Natural killer cell (primary cell): ENCODE results near the gene CCT6B. TPM values are rescaled to one million over a fixed set of nuclear protein-coding genes. Genes with fewer than 3 reads are reported as not detected.

Experiments used
- ATAC-seq, 3 donors: fragments of 150-1000 bp in 2 of 3; fragments of 200-7000 bp in 1 of 3; cut with Tn5 transposase; 1 replicate in 1 of 3; 2 replicates in 2 of 3; pipeline ENCODE4 v1.10.0; 2021; ENCODE audit warnings: mild to moderate bottlenecking in 2 of 3, moderate library complexity in 2 of 3
- DNase-seq, 2 donors: peaks; one replicate each; pipeline versions ENCODE4 v3.0.0 to v3.0.0-alpha.2; 2013 to 2021; ENCODE audit warnings: mixed read lengths in 1 of 2
- H3K27ac ChIP-seq: one replicate; pipeline ENCODE4 v1.5.1; 2013; ENCODE audit warnings: mild to moderate bottlenecking, low read length
- H3K27me3 ChIP-seq: one replicate; pipeline ENCODE4 v1.6.1; 2013; ENCODE audit warnings: low read length; ENCODE audit not compliant: control insufficient read depth, insufficient read depth
- H3K36me3 ChIP-seq: one replicate; pipeline ENCODE4 v1.6.1; 2013; ENCODE audit warnings: low read length; ENCODE audit not compliant: control insufficient read depth, insufficient read depth
- H3K4me1 ChIP-seq: one replicate; pipeline ENCODE4 v1.6.1; 2013; ENCODE audit warnings: low read length; ENCODE audit not compliant: control insufficient read depth, insufficient read depth
- H3K4me3 ChIP-seq: one replicate; pipeline ENCODE4 v1.5.1; 2013; ENCODE audit warnings: low read length
- H3K9me3 ChIP-seq: one replicate; pipeline ENCODE4 v1.6.1; 2013; ENCODE audit warnings: low read length; ENCODE audit not compliant: control insufficient read depth, insufficient read depth
- H3K27ac Mint-ChIP-seq, 2 donors: one replicate each; pipeline ENCODE4 v1.8.0; 2022; ENCODE audit warnings: mild to moderate bottlenecking in 2 of 2, mixed read lengths in 2 of 2, moderate library complexity in 1 of 2
- H3K27me3 Mint-ChIP-seq, 2 donors: one replicate each; pipeline ENCODE4 v1.8.0; 2022; ENCODE audit warnings: low read depth in 2 of 2, mixed read lengths in 2 of 2
- H3K36me3 Mint-ChIP-seq: one replicate; pipeline ENCODE4 v1.8.0; 2022; ENCODE audit warnings: mixed read lengths
- H3K4me1 Mint-ChIP-seq, 2 donors: one replicate each; pipeline ENCODE4 v1.8.0; 2022; ENCODE audit warnings: mixed read lengths in 2 of 2
- H3K4me3 Mint-ChIP-seq: one replicate; pipeline ENCODE4 v1.8.0; 2022; ENCODE audit warnings: mild to moderate bottlenecking, moderate library complexity, mixed read lengths
- H3K9me3 Mint-ChIP-seq, 2 donors: one replicate each; pipeline ENCODE4 v1.8.0; 2022; ENCODE audit warnings: mixed read lengths in 2 of 2
- CTCF ChIP-seq: fragments of 200-600 bp; IDR thresholded peaks from one replicate; pipeline ENCODE4 v1.8.0; 2022; ENCODE audit warnings: antibody characterized with exemption
- WGBS: methylation state at CpG from one replicate; pipeline ENCODE4 v1.1.7; 2013; ENCODE audit warnings: missing lambda C conversion rate; ENCODE audit not compliant: insufficient coverage; 5-methylcytosine and 5-hydroxymethylcytosine counted together
- intact Hi-C: fragments of 100-400 bp; cut with micrococcal nuclease; formaldehyde crosslinking; loops from one replicate; pipeline ENCODE4 v1.14.2; 2022
- total RNA-seq, 4 donors: library from RNA; stranded (reverse); fragments of 120-200 nt in 1 of 4; gene quantifications; one replicate each; pipeline versions ENCODE4 v1.2.3 to v1.2.4, GENCODE V29; 2013 to 2022

CCT6B gene
- total RNA-seq, 3 donors from 2014 or later (not counting 1 experiment from before 2014, with no cell fraction given), result 4.1 to 4.7 (median 4.3) TPM

- Mint-ChIP-seq H3K27ac (peak overlapping the region in 1 of 2 donors; percentile 69), H3K27me3 (no peaks in the 10 kb centered on the region), H3K4me1 (peaks cover 8 to 16% of the 10 kb centered on the region in 2 donors), H3K36me3 (no peaks in the 10 kb centered on the region), H3K4me3 (peak overlapping the region; percentile 6), H3K9me3 (no peaks in the 10 kb centered on the region)
- Histone ChIP-seq H3K27me3 (no peaks in the 10 kb centered on the region), H3K27ac (peak overlapping the region; percentile 71), H3K9me3 (no peaks in the 10 kb centered on the region), H3K36me3 (peaks cover 65% of the 10 kb centered on the region), H3K4me3 (no peak overlapping the region), H3K4me1 (peaks cover 26% of the 10 kb centered on the region)
- no peak for TF ChIP-seq CTCF
- ATAC-seq (peak in 1 of 3 donors; percentile 52), DNase-seq (no peak)
- intact Hi-C loops, result no loop called here
- WGBS, result 73% methylated on average over 6 of the region's 6 CpGs
Observed at GRCh38 chr17:34990921-34991365, 29.7 kb upstream of the CCT6B start.

- no peak for TF ChIP-seq CTCF
- 96% methylated on average over 10 of the region's 10 CpGs for WGBS
- no peak for DNase-seq
- H3K27me3 ChIP-seq, result no peaks in the 10 kb centered on the region
- H3K27ac ChIP-seq, result no peak overlapping the region
- Mint-ChIP-seq H3K36me3 (no peaks in the 10 kb centered on the region), H3K9me3 (no peaks in the 10 kb centered on the region), H3K27ac (no peak overlapping the region), H3K27me3 (no peaks in the 10 kb centered on the region), H3K4me3 (no peak overlapping the region), H3K4me1 (peaks cover 8 to 17% of the 10 kb centered on the region in 2 donors)
- intact Hi-C loops, result loop anchor here (10.0 kb wide), 1 partner anchor 445 kb away; no protein-coding TSS in a partner anchor
- no peak for ATAC-seq
- H3K4me1 ChIP-seq, result peaks cover 26% of the 10 kb centered on the region
- no peak overlapping the region for H3K4me3 ChIP-seq
- no peaks in the 10 kb centered on the region for H3K9me3 ChIP-seq
- peaks cover 62% of the 10 kb centered on the region for H3K36me3 ChIP-seq
Observed at GRCh38 chr17:34989473-34989872, 28.2 kb upstream of the CCT6B start.

- H3K4me1 Mint-ChIP-seq, result peaks cover 12 to 25% of the 10 kb centered on the region in 2 donors
- Histone ChIP-seq H3K27ac (no peak overlapping the region), H3K4me1 (peaks cover 26% of the 10 kb centered on the region), H3K9me3 (no peaks in the 10 kb centered on the region), H3K36me3 (peaks cover 53% of the 10 kb centered on the region), H3K27me3 (no peaks in the 10 kb centered on the region), H3K4me3 (no peak overlapping the region)
- H3K27ac Mint-ChIP-seq, result no peak overlapping the region
- H3K27me3 Mint-ChIP-seq, result no peaks in the 10 kb centered on the region
- ATAC-seq, result no peak
- intact Hi-C loops, result loop anchor here (10.0 kb wide), 1 partner anchor 444 kb away; no protein-coding TSS in a partner anchor
- TF ChIP-seq CTCF, result no peak
- no peaks in the 10 kb centered on the region for H3K36me3 Mint-ChIP-seq
- no peak overlapping the region for H3K4me3 Mint-ChIP-seq
- no peaks in the 10 kb centered on the region for H3K9me3 Mint-ChIP-seq
- no peak for DNase-seq
- 92% methylated on average over 2 of the region's 2 CpGs for WGBS
Observed at GRCh38 chr17:34988644-34989043, 27.4 kb upstream of the CCT6B start.

DNA sequence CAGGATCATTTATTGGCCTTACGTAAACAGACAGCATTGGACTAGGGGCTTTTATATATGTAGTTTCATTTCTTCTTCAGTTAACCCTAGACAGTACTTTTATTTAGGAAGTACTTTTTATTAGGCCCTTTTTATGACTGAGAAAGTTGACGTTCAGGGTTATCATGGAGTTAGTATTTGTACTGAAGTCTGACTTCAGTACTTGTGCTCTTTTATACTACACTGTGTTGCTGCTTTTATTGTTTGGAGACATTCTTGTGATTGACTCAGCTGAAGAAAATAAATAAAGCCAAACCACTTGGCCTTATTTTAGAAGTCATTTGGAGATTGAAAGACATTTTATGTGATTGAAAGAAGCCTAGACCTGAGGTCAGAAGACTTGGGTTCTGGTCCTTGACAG lies 26.0 kb upstream of the CCT6B start:
- H3K36me3 ChIP-seq, result peaks cover 43% of the 10 kb centered on the region
- DNase-seq, result no peak
- H3K27ac Mint-ChIP-seq, result no peak overlapping the region
- H3K4me3 ChIP-seq, result no peak overlapping the region
- no peaks in the 10 kb centered on the region for H3K27me3 Mint-ChIP-seq
- H3K4me1 ChIP-seq, result peaks cover 17% of the 10 kb centered on the region
- no peak overlapping the region for H3K4me3 Mint-ChIP-seq
- H3K4me1 Mint-ChIP-seq, result peaks cover 14 to 24% of the 10 kb centered on the region in 2 donors
- TF ChIP-seq CTCF, result no peak
- no peaks in the 10 kb centered on the region for H3K9me3 ChIP-seq
- 80% methylated on average over 1 of the region's 2 CpGs for WGBS
- H3K27ac ChIP-seq, result no peak overlapping the region
- H3K36me3 Mint-ChIP-seq, result no peaks in the 10 kb centered on the region
- no peaks in the 10 kb centered on the region for H3K9me3 Mint-ChIP-seq
- no peak for ATAC-seq
- intact Hi-C loops, result loop anchor here (10.0 kb wide), 1 partner anchor 442 kb away; no protein-coding TSS in a partner anchor
- H3K27me3 ChIP-seq, result no peaks in the 10 kb centered on the region
